Hepatocyte (in vitro differentiated cells): ENCODE results near the gene JAK1.

ENCODE experiments used
- CTCF ChIP-seq: fragments of 200-600 bp; sonication (generic); IDR thresholded peaks from 2 replicates; pipeline ENCODE4 v1.5.1; 2016; ENCODE audit warnings: antibody characterized with exemption, mild to moderate bottlenecking; ENCODE audit not compliant: poor library complexity
- EZH2phosphoT487 ChIP-seq: fragments of 200-600 bp; sonication (generic); IDR thresholded peaks from one replicate; pipeline ENCODE4 v1.6.1; 2018; ENCODE audit warnings: antibody characterized with exemption, mild to moderate bottlenecking, low read depth, moderate library complexity; ENCODE audit not compliant: unreplicated experiment, severe bottlenecking

DNA sequence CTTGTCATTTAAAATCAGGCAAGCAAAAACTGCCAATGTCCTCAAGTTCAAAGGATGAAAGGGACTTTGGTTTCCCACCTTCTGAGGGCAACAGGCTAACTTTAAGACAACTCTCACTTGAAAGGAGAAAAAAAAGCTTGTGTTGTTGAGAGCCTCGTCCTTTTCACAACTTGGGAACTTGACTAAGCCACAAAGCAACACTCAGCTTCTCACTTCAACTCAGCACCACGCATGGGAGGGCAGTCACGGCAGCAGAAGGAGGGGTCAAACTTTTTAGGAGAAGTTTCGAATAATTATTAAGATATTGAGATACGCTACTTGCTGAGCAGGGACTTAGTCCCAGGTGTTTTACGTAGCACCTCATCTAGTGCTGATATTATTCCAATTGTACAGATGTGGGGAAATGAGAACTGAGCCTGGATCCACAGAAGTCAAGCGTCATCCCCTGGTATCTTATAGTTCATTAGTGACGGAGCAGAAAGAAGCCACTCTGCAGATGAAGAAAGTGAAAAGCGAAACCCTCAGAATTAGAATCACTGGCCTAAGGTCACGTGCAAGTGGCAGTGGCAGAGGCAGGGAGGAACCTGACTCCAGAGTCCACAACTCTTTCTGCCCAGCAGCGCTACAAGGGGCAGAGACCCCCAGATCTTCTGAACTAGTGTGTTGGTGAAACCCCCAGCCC lies 83.6 kb downstream of the JAK1 start:
- no peak for TF ChIP-seq CTCF
- TF ChIP-seq EZH2phosphoT487, result no peak
